ENCODE data around the gene TBRG4.
A peak's percentile ranks its signal among the peaks of the same experiment; 100 is the strongest.
"Not testable (repeated sequence)": the region's sequence is repeated elsewhere in the genome, so short reads cannot be mapped to it uniquely, and the experiment has no call there.

The TBRG4 gene

GRCh38 chr7:45114926-45115325 is 3.4 kb upstream of the TBRG4 start:
- DNase-seq: no peak

- not testable (repeated sequence) for DNase-seq
These were observed 2.8 kb upstream of the TBRG4 start for GRCh38 chr7:45114257-45114656.

- DNase-seq: no peak
These were observed 1.2 kb upstream of the TBRG4 start for GRCh38 chr7:45112648-45113047.

DNA sequence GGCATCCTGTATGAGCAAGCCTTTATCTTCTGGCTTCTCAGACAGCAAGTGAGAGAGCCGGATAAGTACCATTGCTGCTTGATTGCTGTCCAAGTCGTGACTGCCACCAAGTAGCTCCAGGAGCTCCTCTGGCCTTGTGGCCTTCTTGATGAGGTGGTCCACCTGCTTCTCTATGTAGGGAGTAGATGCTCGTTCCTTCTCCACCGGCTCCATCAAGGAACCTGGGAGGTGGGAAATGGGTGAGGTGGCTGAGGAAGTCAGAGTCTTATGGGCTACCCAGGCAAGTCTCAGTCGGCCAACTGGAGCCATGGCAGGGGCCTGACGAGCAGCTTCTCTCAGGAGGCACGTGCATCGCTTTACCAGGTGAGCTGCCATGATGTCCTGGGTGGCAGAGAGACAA is 2.6 kb downstream of the TBRG4 start:
- DNase-seq: no peak

DNA sequence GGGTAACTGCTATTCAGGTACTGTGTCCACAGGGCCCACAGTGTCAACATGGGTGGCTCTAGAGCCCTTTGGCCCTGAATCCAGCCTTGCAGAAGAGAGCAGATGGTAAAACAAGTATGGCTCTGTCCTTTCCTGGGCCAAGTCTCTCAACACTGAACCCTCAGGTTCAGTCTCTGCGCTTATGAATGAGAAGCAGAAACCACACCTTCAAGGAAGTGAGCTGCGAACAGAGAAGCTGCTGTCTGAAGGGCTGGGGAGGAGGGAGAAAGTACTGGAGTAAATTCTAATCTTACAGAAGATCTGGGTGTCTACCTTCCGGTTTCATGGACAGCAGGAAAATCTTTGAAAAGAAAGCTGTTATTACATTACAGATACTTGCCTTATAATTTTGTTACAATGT is 4.1 kb downstream of the TBRG4 start:
- DNase-seq: no peak

GRCh38 chr7:45106820-45107219 is 4.7 kb downstream of the TBRG4 start:
- DNase-seq: no peak

DNA sequence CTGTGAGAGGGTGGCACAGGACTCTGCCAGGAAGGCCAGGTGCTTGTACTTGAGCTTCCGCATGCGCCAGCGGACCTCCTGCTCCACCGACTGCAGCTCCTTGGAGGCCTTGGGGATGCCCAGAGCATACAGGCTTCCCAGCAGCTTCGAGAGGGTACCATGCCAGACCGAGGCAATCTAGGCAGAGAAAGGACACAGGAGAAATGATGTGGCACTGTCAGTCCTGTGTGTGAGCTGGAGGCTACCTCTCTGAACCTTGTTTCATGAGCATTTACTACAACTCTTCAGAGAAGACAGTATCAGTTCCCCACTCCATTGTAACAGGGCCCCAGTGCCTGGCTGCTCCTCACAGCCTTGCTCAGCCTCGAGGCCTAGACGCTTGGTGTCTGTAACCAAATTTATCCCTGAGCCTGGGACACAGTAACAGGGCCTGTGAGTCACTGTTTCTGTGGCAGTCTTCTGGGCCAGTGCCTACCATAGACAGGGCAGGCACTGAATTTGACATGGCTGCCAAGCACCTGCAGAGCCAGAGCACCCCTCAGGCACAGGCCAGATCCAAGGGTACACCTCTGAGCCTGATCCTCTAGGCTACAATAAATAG is 5.8 kb downstream of the TBRG4 start:
- DNase-seq: no peak

GRCh38 chr7:45104844-45105587 is 6.5 kb downstream of the TBRG4 start:
- no peak for DNase-seq

DNA sequence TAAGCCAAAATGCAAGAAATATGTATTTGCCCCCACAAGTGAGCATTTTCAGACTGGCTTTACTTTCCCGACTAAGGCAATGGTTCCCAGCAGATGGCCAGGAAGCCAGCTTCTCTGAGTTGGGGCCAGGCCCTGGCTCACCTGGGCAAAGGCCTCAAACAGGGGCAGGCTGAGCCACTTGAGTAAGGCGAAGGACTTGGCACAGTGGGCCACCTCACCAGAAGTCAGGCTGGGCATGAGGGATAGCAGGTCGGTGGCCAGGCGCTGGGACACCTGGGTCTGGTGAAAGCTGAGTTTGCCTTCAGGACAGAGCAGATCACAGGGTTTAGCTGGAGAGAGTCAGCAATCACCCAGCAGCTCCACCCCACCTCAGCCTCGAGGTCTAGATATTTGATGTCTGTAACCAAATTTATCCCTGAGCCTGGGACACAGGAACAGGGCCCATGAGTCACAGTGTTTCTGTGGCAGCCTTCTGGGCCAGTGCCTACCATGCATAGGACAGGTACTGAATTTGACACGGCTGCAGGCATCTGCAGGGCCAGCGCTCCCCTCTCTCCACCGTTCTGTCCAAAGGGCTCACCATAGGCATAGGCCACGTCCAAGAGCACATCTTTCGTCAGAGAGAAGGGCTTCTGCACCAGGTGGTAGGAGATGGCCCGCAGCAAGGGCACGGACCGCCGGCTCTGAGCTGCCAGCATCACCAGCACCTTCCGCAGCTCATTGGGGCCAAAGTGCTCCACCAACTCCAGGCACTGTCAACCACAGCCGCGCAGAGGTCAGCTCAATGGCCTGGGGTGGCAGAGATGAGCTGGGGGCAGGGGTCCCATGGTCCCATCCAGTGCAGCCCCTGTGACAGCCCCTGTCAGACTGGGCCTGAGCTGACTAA is 7.3 kb downstream of the TBRG4 start:
- DNase-seq: no peak

DNA sequence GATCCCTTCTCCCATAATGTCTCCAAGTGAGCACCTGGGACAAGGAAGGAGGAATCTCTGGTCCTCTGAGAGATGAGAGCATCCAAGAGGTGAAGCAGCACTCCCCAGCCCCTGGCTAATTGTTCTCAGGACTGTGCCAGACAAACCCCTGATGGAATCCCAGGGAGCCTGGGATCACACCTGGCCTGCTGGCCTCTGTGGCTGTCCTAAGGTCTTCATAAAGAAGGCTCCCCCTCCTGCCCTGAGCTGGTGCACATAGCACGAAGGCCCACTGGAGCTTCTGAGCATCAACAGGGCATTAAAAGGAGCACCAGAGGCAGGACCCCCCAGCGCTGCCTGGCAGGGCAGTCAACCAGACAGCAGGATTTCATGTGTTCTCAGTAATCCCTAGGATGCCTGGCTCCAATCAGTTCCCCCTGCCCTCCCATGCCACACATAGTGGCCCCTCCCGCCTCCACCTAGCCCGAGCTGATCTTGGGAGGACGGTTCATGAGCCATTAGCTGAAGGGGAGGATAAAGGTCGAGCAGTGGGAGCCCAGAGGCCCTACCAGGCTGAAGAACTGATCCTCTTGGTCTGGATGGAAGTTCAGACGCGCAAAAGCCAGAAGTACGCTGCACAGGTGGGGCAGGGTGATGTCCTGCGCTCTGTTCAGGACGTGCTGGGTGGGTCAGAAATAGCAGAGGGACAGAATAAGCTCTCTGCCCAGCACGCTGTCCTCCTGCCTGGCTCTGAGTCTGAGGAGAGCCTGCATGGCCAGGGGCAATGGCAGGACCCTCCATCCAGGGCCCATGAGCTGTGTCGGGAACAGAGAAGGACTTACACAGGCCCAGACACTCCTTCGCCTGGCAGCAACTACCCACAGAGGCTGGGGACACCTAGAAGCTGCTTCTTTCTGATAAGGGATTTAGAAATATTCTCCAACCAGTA is 8.4 kb downstream of the TBRG4 start:
- DNase-seq: no peak

DNA sequence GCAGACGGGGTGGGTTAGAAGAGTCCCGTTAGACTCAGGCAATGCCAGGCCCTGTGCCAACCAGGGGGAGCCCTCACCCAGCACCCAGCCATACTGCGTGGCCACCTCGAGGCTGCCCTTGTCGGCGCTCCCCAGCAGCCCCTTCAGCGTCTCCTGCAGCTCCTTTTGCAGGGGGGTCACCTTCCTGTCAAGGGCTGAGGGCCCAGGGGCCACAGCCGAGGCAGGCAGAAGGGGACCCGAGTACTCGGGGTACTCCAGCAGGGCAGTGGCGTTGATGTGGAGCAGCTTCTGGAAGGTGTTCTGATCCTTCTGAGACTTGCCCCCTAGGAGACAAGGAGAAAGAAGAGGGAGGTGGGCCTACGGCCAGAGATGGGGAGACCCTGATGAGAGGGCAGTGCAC is 9.7 kb downstream of the TBRG4 start:
- DNase-seq: no peak

DNA sequence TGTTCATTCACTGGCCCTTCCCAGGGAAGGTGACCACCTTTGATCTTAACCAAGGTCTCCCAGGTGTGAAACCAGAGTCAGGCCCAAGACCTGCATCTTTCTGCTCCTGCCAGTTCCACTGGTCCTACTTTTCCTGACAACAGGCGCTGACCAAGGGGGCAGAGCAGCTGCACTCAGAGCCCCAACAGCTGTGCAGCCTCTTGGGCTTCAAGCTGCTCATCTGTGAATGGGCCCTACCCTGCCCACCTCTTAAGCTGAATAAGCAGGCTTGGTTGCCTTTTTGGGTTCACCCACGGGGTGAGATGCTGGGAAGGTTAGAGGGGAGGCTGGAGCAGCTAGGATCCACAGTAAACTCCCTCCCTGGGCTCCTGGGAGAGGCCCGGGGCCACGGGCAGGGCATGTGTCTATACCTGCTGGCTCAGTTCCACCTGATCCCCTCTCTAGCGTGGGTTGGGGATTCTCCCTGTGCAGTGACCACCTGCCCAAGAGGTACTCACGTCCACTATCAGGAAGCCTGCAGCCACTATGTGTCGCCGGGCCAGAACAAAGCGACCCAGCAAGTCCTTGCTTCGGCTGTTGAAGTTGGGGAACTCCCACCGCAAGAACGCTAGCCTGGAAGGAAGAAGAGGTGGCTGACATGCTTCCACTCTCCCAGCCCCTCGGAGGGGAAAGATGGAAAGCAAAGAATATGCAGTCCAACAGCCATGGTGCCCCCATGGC is 10.6 kb downstream of the TBRG4 start:
- no peak for DNase-seq

DNA sequence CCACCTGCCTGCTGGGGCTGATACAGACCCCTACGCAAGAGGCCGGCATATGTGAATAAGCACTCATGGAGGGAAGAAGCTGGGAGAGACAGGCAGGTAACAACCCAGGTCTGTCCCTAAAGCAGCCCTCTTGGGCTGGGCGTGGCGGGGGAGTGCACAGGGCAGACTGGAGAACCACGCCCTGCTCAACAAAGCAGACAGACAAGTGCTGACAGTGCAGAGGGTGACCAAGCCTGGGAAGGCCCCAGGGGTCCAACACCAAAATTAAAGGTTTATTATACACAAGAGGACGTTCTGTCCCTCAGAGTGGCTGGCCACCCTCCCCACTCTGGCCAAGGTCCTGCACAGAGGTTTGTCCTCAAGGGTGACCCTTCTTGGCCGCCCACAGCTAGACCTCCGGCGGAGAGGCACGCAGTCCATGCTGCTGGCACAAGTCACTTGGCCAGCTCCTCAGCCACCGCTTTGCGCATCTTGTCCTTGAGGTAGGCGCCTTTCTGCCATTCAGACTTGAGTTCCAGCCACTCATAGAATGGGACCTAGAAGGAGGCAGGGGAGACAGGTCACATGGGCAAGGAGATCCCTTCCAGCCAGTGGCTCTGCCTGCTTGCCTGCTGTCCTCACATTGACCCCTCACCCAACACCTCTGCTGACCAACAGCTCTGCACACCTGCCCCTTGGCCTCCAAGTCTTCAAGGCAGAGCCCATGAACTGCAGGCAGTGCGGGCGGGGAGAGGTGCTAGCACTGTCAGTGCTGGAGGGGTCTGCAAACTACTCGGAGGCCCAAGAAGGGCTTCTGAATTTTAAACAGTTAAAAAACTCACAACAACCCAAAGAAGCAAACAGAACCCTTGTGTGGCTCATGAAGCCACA is 11.4 kb downstream of the TBRG4 start:
- DNase-seq: no peak

GRCh38 chr7:45098983-45099839 is 12.3 kb downstream of the TBRG4 start:
- no peak for DNase-seq

DNA sequence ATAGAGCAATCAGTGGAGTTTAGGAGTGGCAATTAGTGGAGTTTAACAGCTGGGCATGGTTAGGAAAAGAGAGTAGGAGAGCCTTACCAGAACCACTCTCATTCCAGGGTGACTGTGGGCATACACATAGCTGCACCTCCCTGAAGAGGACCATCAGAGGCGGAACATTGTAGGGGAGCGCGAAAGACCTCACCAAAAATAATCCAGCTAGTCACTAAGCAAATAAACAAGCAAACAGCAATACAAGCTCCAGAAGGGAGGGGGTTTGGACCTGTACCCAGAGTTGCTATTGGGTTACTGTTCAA is 18.6 kb downstream of the TBRG4 start:
- no peak for DNase-seq

GRCh38 chr7:45092100-45092930 is 19.2 kb downstream of the TBRG4 start:
- no peak for DNase-seq

- DNase-seq: peak; percentile 88
These were observed 22.1 kb downstream of the TBRG4 start for GRCh38 chr7:45089341-45089891.

- DNase-seq: peak; percentile 70
These were observed 22.6 kb downstream of the TBRG4 start, which contains the start of gene NACAD for GRCh38 chr7:45088821-45089340. TSS of gene NACAD (minus strand) at chr7:45088969. CDS start at chr7:45088894, 75 bp downstream.
